Smooth muscle cell (in vitro differentiated cells): ENCODE data around the gene CCDC178. TPM values are rescaled to one million over a fixed set of nuclear protein-coding genes. Genes with fewer than 3 reads are reported as not detected.

Source experiments
- DNase-seq: peaks from one replicate; lab custom pipeline; 2025; ENCODE audit not compliant: unreplicated experiment; lab: John Stamatoyannopoulos, UW
- H2AFZ ChIP-seq: fragments of 200-600 bp; sonication (generic); 2 replicates; pipeline ENCODE4 v1.6.0; 2016; ENCODE audit warnings: antibody characterized with exemption, low read depth, mild to moderate bottlenecking
- H3F3A ChIP-seq: fragments of 200-600 bp; sonication (generic); 2 replicates; pipeline ENCODE4 v1.6.0; 2017; ENCODE audit warnings: antibody characterized with exemption, low read depth
- H3K27ac ChIP-seq: fragments of 200-600 bp; sonication (generic); 2 replicates; pipeline ENCODE4 v1.5.1; 2016; ENCODE audit warnings: low read depth, mild to moderate bottlenecking
- H3K27me3 ChIP-seq: fragments of 200-600 bp; sonication (generic); 2 replicates; pipeline ENCODE4 v1.6.1; 2016; ENCODE audit warnings: low read depth, mild to moderate bottlenecking
- H3K36me3 ChIP-seq: fragments of 200-600 bp; sonication (generic); 2 replicates; pipeline ENCODE4 v1.5.1; 2016; ENCODE audit warnings: low read depth
- H3K4me1 ChIP-seq: fragments of 200-600 bp; sonication (generic); 2 replicates; pipeline ENCODE4 v1.5.1; 2016; ENCODE audit warnings: low read depth
- H3K4me2 ChIP-seq: fragments of 200-600 bp; sonication (generic); 2 replicates; pipeline ENCODE4 v1.6.0; 2016; ENCODE audit warnings: mild to moderate bottlenecking
- H3K4me3 ChIP-seq: fragments of 200-600 bp; sonication (generic); 2 replicates; pipeline ENCODE4 v1.5.1; 2016; ENCODE audit warnings: mild to moderate bottlenecking
- H3K79me2 ChIP-seq: fragments of 200-600 bp; sonication (generic); 2 replicates; pipeline ENCODE4 v1.6.0; 2016; ENCODE audit warnings: low read depth, mild to moderate bottlenecking
- H3K9ac ChIP-seq: fragments of 200-600 bp; sonication (generic); 2 replicates; pipeline ENCODE4 v1.6.0; 2016; ENCODE audit warnings: low read depth
- H3K9me3 ChIP-seq: fragments of 200-600 bp; sonication (generic); replicated peaks from 2 replicates; pipeline ENCODE4 v1.5.1; 2016; ENCODE audit warnings: low read depth
- H4K20me1 ChIP-seq: fragments of 200-600 bp; sonication (generic); 2 replicates; pipeline ENCODE4 v1.6.0; 2016; ENCODE audit warnings: low read depth
- CTCF ChIP-seq: fragments of 200-600 bp; sonication (generic); IDR thresholded peaks from 2 replicates; pipeline ENCODE4 v1.5.1; 2017; ENCODE audit warnings: borderline replicate concordance, mild to moderate bottlenecking, antibody characterized with exemption; ENCODE audit not compliant: insufficient read depth, poor library complexity, severe bottlenecking
- WGBS: methylation state at CpG from one replicate; pipeline ENCODE4 v1.1.7; 2016; ENCODE audit warnings: low lambda C conversion rate; 5-methylcytosine and 5-hydroxymethylcytosine counted together
- polyA plus RNA-seq: library from polyadenylated mRNA; unstranded; fragments of >200 nt; fragmentation: Nextera tagmentation; extraction: Ambion mirVana; gene quantifications from 2 replicates; pipeline ENCODE4 v1.2.1, GENCODE V29; 2016
- total RNA-seq: library from RNA; depleted of rRNA; stranded (reverse); fragments of >200 nt; gene quantifications from 2 replicates; pipeline ENCODE4 v1.2.3, GENCODE V29; 2014

Gene CCDC178
- total and polyA plus RNA-seq, 2 experiments from 2014 or later, result not detected

GRCh38 chr18:32893915-32894314 is 546.6 kb downstream of the CCDC178 start:
- Histone ChIP-seq H3K27ac (no peak overlapping the region), H4K20me1 (no peaks in the 10 kb centered on the region), H3K9me3 (no peaks in the 10 kb centered on the region), H3K4me2 (no peak overlapping the region), H3K36me3 (no peaks in the 10 kb centered on the region), H3K4me3 (no peak overlapping the region), H3F3A (no peaks in the 10 kb centered on the region), H3K27me3 (no peaks in the 10 kb centered on the region), H3K79me2 (no peaks in the 10 kb centered on the region), H2AFZ (no peak overlapping the region), H3K4me1 (peaks cover 15% of the 10 kb centered on the region), H3K9ac (no peak overlapping the region)
- WGBS, result 88% methylated on average over 7 of the region's 7 CpGs
- DNase-seq, result no peak
- TF ChIP-seq CTCF, result peak; percentile 14

- Histone ChIP-seq H3K9me3 (no peaks in the 10 kb centered on the region), H3K4me1 (peaks cover 34% of the 10 kb centered on the region), H2AFZ (no peak overlapping the region), H3K27ac (no peak overlapping the region), H4K20me1 (no peaks in the 10 kb centered on the region), H3K4me3 (no peak overlapping the region), H3K27me3 (no peaks in the 10 kb centered on the region), H3K36me3 (no peaks in the 10 kb centered on the region), H3F3A (no peaks in the 10 kb centered on the region), H3K4me2 (no peak overlapping the region), H3K9ac (no peak overlapping the region), H3K79me2 (no peaks in the 10 kb centered on the region)
- TF ChIP-seq CTCF, result no peak
- no peak for DNase-seq
- 82% methylated on average over 3 of the region's 3 CpGs for WGBS
These were observed 548.7 kb downstream of the CCDC178 start for GRCh38 chr18:32891797-32892196.

GRCh38 chr18:32891130-32891529 is 549.4 kb downstream of the CCDC178 start:
- H2AFZ ChIP-seq, result no peak overlapping the region
- H3K27ac ChIP-seq, result no peak overlapping the region
- no peaks in the 10 kb centered on the region for H4K20me1 ChIP-seq
- 94% methylated on average over 2 of the region's 2 CpGs for WGBS
- no peak overlapping the region for H3K9ac ChIP-seq
- H3K36me3 ChIP-seq, result no peaks in the 10 kb centered on the region
- H3K4me1 ChIP-seq, result peaks cover 34% of the 10 kb centered on the region
- no peak for DNase-seq
- H3K27me3 ChIP-seq, result no peaks in the 10 kb centered on the region
- H3K9me3 ChIP-seq, result no peaks in the 10 kb centered on the region
- no peaks in the 10 kb centered on the region for H3K79me2 ChIP-seq
- H3F3A ChIP-seq, result no peaks in the 10 kb centered on the region
- no peak overlapping the region for H3K4me3 ChIP-seq
- no peak for TF ChIP-seq CTCF
- no peak overlapping the region for H3K4me2 ChIP-seq
